Stomach smooth muscle (tissue), 2 donors: ENCODE results near the gene ZNHIT3.
"Not testable (repeated sequence)": the region's sequence is repeated elsewhere in the genome, so short reads cannot be mapped to it uniquely, and the experiment has no call there.

ENCODE experiments used
- H3K27ac ChIP-seq: one replicate; pipeline ENCODE4 v1.7.0; 2013; ENCODE audit warnings: mild to moderate bottlenecking, low read length, inconsistent platforms
- H3K27me3 ChIP-seq, 2 donors: one replicate each; pipeline ENCODE4 v1.7.0; 2013; ENCODE audit warnings: low read length in 2 of 2; ENCODE audit not compliant: insufficient read depth in 2 of 2, control insufficient read depth in 1 of 2
- H3K36me3 ChIP-seq, 2 donors: one replicate each; pipeline ENCODE4 v1.7.0; 2013; ENCODE audit warnings: low read length in 2 of 2; ENCODE audit not compliant: control insufficient read depth in 2 of 2, insufficient read depth in 2 of 2
- H3K4me1 ChIP-seq: one replicate; pipeline ENCODE4 v1.7.0; 2013; ENCODE audit warnings: low read length; ENCODE audit not compliant: control insufficient read depth, insufficient read depth
- H3K4me3 ChIP-seq, 2 donors: one replicate each; pipeline ENCODE4 v1.7.0; 2013; ENCODE audit warnings: low read length in 2 of 2
- H3K9ac ChIP-seq, 2 donors: one replicate each; pipeline ENCODE4 v1.7.0; 2013; ENCODE audit warnings: low read length in 2 of 2, mild to moderate bottlenecking in 1 of 2
- H3K9me3 ChIP-seq, 2 donors: one replicate each; pipeline ENCODE4 v1.7.0; 2013; ENCODE audit warnings: low read length in 2 of 2; ENCODE audit not compliant: control insufficient read depth in 2 of 2
- donor health status: healthy.
- donor health status: Pancreatic carcinoma.

Gene ZNHIT3

GRCh38 chr17:36486204-36487194 lies at the start of gene ZNHIT3:
ZNHIT3 (plus strand) TSS chr17:36486681; CDS start chr17:36486700, 19 bp downstream.
- H3K36me3 ChIP-seq: peaks cover 0 to 2% of the 10 kb centered on the region in 2 donors
- no peaks in the 10 kb centered on the region for H3K9me3 ChIP-seq
- H3K9ac ChIP-seq: peak within 1 kb of the TSS; percentile 75 to 92
- H3K27me3 ChIP-seq: peaks cover 0 to 7% of the 10 kb centered on the region in 2 donors
- peak within 1 kb of the TSS; percentile 94 to 99 for H3K4me3 ChIP-seq
- peaks cover 35% of the 10 kb centered on the region for H3K4me1 ChIP-seq
- H3K27ac ChIP-seq: peak within 1 kb of the TSS; percentile 55

- H3K27me3 ChIP-seq: not testable (repeated sequence)
These were observed 44.7 kb upstream of the ZNHIT3 start for GRCh38 chr17:36441792-36442191.

DNA sequence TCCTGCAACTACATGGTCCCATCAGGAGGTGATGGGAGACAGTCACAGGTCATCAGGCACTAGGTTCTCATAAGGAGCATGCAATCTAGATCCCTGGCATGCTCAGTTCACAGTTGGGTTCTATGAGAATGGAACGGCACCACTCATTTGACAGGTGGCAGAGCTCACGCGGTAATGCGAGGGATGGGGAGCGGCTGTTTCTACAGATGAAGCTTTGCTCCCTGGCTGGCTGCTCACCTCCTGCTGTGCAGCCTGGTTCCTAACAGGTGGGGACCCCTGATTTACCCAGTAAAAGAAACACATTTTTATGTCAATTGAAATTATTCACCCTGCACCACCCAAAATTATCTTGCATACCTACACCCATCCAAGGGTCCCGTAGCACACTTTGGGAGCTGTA lies 42.7 kb upstream of the ZNHIT3 start:
- H3K27me3 ChIP-seq: no peaks in the 10 kb centered on the region
- no peaks in the 10 kb centered on the region for H3K36me3 ChIP-seq
- H3K9me3 ChIP-seq: no peaks in the 10 kb centered on the region
- H3K27ac ChIP-seq: no peak overlapping the region
- H3K4me1 ChIP-seq: no peaks in the 10 kb centered on the region
- H3K4me3 ChIP-seq: no peak overlapping the region
- H3K9ac ChIP-seq: no peak overlapping the region

More at GRCh38 chr17:36441792-36442191, 44.7 kb upstream of the ZNHIT3 start:
- H3K4me3 ChIP-seq, H3K9me3 ChIP-seq, H3K4me1 ChIP-seq, H3K36me3 ChIP-seq, H3K9ac ChIP-seq, H3K27ac ChIP-seq: not testable (repeated sequence)

- not testable (repeated sequence) for H3K4me1 ChIP-seq, H3K36me3 ChIP-seq, H3K4me3 ChIP-seq, H3K27me3 ChIP-seq, H3K9ac ChIP-seq, H3K9me3 ChIP-seq, H3K27ac ChIP-seq
These were observed 36.5 kb upstream of the ZNHIT3 start for GRCh38 chr17:36449997-36450396.

DNA sequence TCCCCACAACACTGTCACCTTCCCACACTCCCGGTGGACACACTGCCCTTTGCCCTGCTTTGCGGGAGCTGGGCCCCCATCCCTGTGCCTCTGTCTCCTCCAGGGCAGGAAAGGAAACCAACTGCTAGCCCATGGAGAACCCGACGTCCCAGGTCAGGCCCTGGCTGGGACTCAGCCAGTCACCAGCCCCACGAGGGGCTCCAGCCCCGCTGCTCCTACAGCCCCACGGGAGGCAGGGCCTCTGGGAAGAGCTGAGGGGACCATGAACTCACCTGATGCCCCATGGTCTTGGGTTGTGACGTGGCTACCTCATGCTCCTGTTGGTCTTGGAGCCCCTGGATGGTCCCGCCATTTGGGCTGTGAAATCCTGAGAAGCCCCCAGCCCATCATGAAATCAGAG lies 33.6 kb upstream of the ZNHIT3 start:
- H3K27ac ChIP-seq, H3K9me3 ChIP-seq, H3K4me1 ChIP-seq, H3K27me3 ChIP-seq, H3K36me3 ChIP-seq, H3K4me3 ChIP-seq, H3K9ac ChIP-seq: not testable (repeated sequence)

DNA sequence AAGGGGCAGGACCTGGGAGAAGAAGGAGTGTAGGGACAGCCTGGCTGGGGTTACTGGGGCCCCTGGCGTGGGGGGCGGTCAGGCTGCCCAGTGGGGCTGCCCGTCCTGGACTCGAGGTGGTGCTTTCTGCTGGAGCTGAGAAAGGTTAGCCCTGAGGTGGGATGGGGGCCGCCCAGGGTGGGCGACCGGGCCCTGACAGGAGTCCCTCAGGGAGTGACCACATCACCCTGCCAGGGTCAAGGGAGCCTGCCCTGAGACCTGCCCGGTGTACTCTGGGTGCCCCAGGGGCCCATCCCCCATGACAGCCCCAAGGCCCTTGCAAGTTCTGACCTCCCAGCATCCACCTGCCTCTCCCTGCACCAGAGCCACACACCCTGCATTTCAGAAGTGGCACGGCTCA lies 28.8 kb upstream of the ZNHIT3 start:
- not testable (repeated sequence) for H3K9ac ChIP-seq, H3K36me3 ChIP-seq, H3K9me3 ChIP-seq, H3K27ac ChIP-seq, H3K4me1 ChIP-seq, H3K4me3 ChIP-seq, H3K27me3 ChIP-seq

DNA sequence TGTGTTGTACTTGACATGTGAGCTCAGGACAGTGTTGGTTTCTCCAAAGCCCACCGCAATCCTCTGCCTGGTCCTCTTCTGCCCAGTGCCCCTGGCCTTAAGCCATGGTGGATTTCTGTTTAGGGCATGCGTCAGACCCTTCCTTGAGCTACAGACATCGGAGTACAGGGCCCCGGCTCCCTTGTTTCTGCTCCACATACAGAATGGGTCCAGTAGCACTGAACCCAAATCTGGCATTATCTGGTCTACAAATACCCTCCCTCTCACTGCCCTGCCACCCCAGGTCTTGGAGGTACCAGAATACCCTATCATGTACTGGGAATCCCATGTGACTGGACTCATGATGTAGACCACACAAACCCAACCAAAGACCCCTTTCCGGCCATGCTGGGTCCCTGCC lies 27.4 kb upstream of the ZNHIT3 start:
- no peak overlapping the region for H3K9ac ChIP-seq
- no peaks in the 10 kb centered on the region for H3K9me3 ChIP-seq
- H3K27ac ChIP-seq: no peak overlapping the region
- H3K27me3 ChIP-seq: peaks cover 7 to 13% of the 10 kb centered on the region in 2 donors
- H3K4me3 ChIP-seq: no peak overlapping the region
- H3K36me3 ChIP-seq: no peaks in the 10 kb centered on the region
- no peaks in the 10 kb centered on the region for H3K4me1 ChIP-seq

- Histone ChIP-seq H3K36me3 (no peaks in the 10 kb centered on the region), H3K9me3 (no peaks in the 10 kb centered on the region), H3K27me3 (peaks cover 12 to 15% of the 10 kb centered on the region in 2 donors), H3K4me3 (no peak overlapping the region), H3K4me1 (no peaks in the 10 kb centered on the region), H3K9ac (no peak overlapping the region), H3K27ac (no peak overlapping the region)
These were observed 26.9 kb upstream of the ZNHIT3 start for GRCh38 chr17:36459601-36460000.

DNA sequence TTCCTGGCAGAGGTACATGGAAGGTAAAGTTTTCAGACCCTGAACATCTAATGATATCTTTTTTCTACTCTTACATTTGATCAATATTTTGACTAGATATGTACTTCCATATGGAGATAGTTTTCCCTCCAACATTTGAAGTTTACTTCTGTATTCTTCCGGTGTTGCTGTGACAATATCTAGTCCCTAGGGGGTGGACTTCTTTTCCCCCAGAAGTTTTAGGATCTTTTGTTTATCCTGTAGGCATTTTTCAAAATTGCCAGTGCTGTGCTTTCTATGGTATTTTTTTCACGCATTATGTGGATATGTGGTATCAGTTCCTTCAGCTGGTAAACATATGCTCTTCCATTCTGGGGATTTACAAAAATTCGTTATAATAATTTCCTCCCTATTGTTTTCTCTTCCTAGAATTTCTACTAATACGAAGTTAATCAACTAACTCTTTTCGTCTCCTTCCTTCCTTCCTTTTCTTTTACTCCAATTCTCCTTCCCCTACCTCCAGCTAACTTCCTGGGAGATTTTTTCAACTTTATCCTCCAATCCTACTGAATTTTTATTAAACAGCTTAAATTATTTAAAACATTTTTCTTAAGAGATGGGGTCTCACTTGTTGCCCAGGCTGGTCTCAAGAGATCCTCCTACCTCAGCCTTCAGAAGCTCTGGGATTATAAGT lies 26.1 kb upstream of the ZNHIT3 start:
- Histone ChIP-seq H3K4me1 (no peaks in the 10 kb centered on the region), H3K4me3 (no peak overlapping the region), H3K27ac (no peak overlapping the region), H3K27me3 (peaks cover 20 to 22% of the 10 kb centered on the region in 2 donors), H3K9ac (no peak overlapping the region), H3K36me3 (no peaks in the 10 kb centered on the region), H3K9me3 (no peaks in the 10 kb centered on the region)

GRCh38 chr17:36461330-36462110 lies 25.0 kb upstream of the ZNHIT3 start:
- H3K4me3 ChIP-seq: no peak overlapping the region
- no peaks in the 10 kb centered on the region for H3K36me3 ChIP-seq
- H3K27me3 ChIP-seq: peaks cover 23 to 25% of the 10 kb centered on the region in 2 donors
- H3K4me1 ChIP-seq: no peaks in the 10 kb centered on the region
- no peak overlapping the region for H3K9ac ChIP-seq
- no peak overlapping the region for H3K27ac ChIP-seq
- no peaks in the 10 kb centered on the region for H3K9me3 ChIP-seq
